Measurements from ENCODE around the gene C11orf54. TPM values are rescaled to one million over a fixed set of nuclear protein-coding genes. Genes with fewer than 3 reads are reported as not detected.

The C11orf54 gene
- total and polyA plus RNA-seq, 2 donors (not counting 1 experiment from before 2014, with no cell fraction given), result 22.1 to 29.0 TPM

DNA sequence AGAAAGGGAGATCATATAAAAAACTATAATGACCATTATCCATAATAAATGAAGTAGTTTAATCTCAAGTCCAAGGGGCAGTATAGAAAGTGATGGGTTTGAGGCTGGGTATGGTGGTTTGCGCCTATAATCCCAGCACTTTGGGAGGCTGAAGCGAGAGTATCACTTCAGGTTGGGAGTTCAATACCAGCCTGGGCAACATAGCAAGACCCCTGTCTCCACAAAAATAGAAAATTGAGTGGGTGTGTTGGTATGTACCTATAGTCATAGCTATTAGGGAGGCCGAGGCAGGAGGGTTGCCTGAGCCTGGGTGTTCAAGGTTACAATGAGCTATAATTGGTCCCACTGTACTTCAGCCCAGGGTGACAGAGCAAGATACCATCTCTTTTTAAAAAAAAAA, 66.5 kb downstream of the C11orf54 start:
- DNase-seq (ENCODE audit: low read depth in 2 of 2), result no peak
- no peak overlapping the region for H3K27ac ChIP-seq (ENCODE audit: insufficient read depth, low read length)
- H3K9ac ChIP-seq (ENCODE audit: insufficient read depth, low read length), result no peak overlapping the region
- H3K79me2 ChIP-seq (ENCODE audit: control insufficient read depth, insufficient read depth, low read length), result no peaks in the 10 kb centered on the region
- H3K4me2 ChIP-seq (ENCODE audit: extremely low read depth, insufficient read depth, low read length), result no peak overlapping the region
- H4K20me1 ChIP-seq (ENCODE audit: control insufficient read depth, extremely low read depth, insufficient read depth, low read length), result no peaks in the 10 kb centered on the region
- no peak overlapping the region for H2AFZ ChIP-seq (ENCODE audit: low read length)
- H3K36me3 ChIP-seq (ENCODE audit: control insufficient read depth, insufficient read depth, low read length), result peaks cover 8% of the 10 kb centered on the region
- no peaks in the 10 kb centered on the region for H3K27me3 ChIP-seq (ENCODE audit: control insufficient read depth, insufficient read depth, low read length)
- H3K9me3 ChIP-seq (ENCODE audit: control insufficient read depth, insufficient read depth, low read depth, low read length), result no peaks in the 10 kb centered on the region
- TF ChIP-seq EZH2 (IDR thresholded peaks at IDR 0.05; ENCODE audit: low read length, missing control alignments) (no peak), CTCF (conservative IDR thresholded peaks at IDR 0.05 in 1 of 2, IDR thresholded peaks at IDR 0.05 in 1 of 2; ENCODE audit: low read depth in 1 of 2, low read length in 2 of 2) (no peak)
- H3K4me3 ChIP-seq (replicated peaks in 1 of 4; ENCODE audit: control extremely low read depth in 1 of 4, insufficient read depth in 1 of 4, low read depth in 3 of 4, low read length in 4 of 4), result no peak overlapping the region
- no peaks in the 10 kb centered on the region for H3K4me1 ChIP-seq (ENCODE audit: control insufficient read depth, extremely low read depth, insufficient read depth, low read length)

DNA sequence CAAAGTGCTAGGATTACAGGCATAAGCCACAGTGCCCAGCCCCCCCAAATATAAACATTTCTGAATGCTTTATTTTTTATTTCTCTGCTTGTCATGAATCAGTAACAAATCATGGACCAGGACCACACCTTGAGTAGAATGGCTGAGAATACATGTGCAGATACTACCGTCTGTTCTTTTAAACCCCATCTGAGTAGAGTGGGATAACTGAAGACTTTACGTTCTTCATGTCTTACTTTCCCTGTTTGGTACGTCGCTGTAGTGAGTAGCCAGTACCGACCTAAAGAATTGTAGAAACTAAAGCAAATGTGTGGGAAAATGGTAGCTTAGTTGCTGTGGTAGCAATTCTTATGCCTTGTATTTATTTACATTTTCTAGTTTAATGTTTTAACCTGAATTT, 72.5 kb downstream of the C11orf54 start:
- H3K9ac ChIP-seq (ENCODE audit: insufficient read depth, low read length), result no peak overlapping the region
- no peak overlapping the region for H3K27ac ChIP-seq (ENCODE audit: insufficient read depth, low read length)
- H3K4me2 ChIP-seq (ENCODE audit: extremely low read depth, insufficient read depth, low read length), result no peak overlapping the region
- no peak for TF ChIP-seq CTCF (conservative IDR thresholded peaks at IDR 0.05 in 1 of 2, IDR thresholded peaks at IDR 0.05 in 1 of 2; ENCODE audit: low read depth in 1 of 2, low read length in 2 of 2)
- TF ChIP-seq EZH2 (IDR thresholded peaks at IDR 0.05; ENCODE audit: low read length, missing control alignments), result no peak
- H3K27me3 ChIP-seq (ENCODE audit: control insufficient read depth, insufficient read depth, low read length), result no peaks in the 10 kb centered on the region
- no peaks in the 10 kb centered on the region for H3K9me3 ChIP-seq (ENCODE audit: control insufficient read depth, insufficient read depth, low read depth, low read length)
- H3K36me3 ChIP-seq (ENCODE audit: control insufficient read depth, insufficient read depth, low read length), result peaks cover 4% of the 10 kb centered on the region
- no peaks in the 10 kb centered on the region for H3K79me2 ChIP-seq (ENCODE audit: control insufficient read depth, insufficient read depth, low read length)
- H3K4me3 ChIP-seq (replicated peaks in 1 of 4; ENCODE audit: control extremely low read depth in 1 of 4, insufficient read depth in 1 of 4, low read depth in 3 of 4, low read length in 4 of 4), result no peak overlapping the region
- no peak overlapping the region for H2AFZ ChIP-seq (ENCODE audit: low read length)
- H3K4me1 ChIP-seq (ENCODE audit: control insufficient read depth, extremely low read depth, insufficient read depth, low read length), result no peaks in the 10 kb centered on the region
- DNase-seq (ENCODE audit: low read depth in 2 of 2), result no peak
- no peaks in the 10 kb centered on the region for H4K20me1 ChIP-seq (ENCODE audit: control insufficient read depth, extremely low read depth, insufficient read depth, low read length)

Other genes with a start within 250 kb of the C11orf54 start
- gene SMCO4, start 198.3 kb upstream of the C11orf54 start, total RNA-seq, result 8.6 and 44.2 TPM in 2 replicates
- 6.4 and 8.2 TPM in 2 replicates for gene SMCO4, start 198.3 kb upstream of the C11orf54 start, polyA plus RNA-seq
- gene CEP295, start 80.0 kb upstream of the C11orf54 start, total RNA-seq, result 11.8 and 15.5 TPM in 2 replicates
- 8.9 and 10.4 TPM in 2 replicates for gene CEP295, start 80.0 kb upstream of the C11orf54 start, polyA plus RNA-seq
- gene TAF1D, start 177 bp upstream of the C11orf54 start, total RNA-seq, result 111 and 148 TPM in 2 replicates
- 77.1 and 78.5 TPM in 2 replicates for gene TAF1D, start 177 bp upstream of the C11orf54 start, polyA plus RNA-seq
- 22.3 and 24.1 TPM in 2 replicates for gene MED17, start 42.6 kb downstream of the C11orf54 start, total RNA-seq
- 25.3 and 25.6 TPM in 2 replicates for gene MED17, start 42.6 kb downstream of the C11orf54 start, polyA plus RNA-seq
- gene VSTM5, start 108.9 kb downstream of the C11orf54 start, total RNA-seq, result 0.50 and 0.51 TPM in 2 replicates
- gene VSTM5, start 108.9 kb downstream of the C11orf54 start, polyA plus RNA-seq, result 0.50 and 1.4 TPM in 2 replicates